GM18870 (cell line): ENCODE measurements around the gene BAAT.

Experiments used
- ATAC-seq: cut with Tn5 transposase; IDR thresholded peaks from one replicate; pipeline ENCODE4 v1.9.1; 2021; ENCODE audit warnings: moderate library complexity; ENCODE audit not compliant: unreplicated experiment

The BAAT gene

GRCh38 chr9:101324245-101324804 is 60.5 kb downstream of the BAAT start:
- ATAC-seq: no peak

- ATAC-seq: no peak
These were observed 61.7 kb downstream of the BAAT start for GRCh38 chr9:101323129-101323528.

DNA sequence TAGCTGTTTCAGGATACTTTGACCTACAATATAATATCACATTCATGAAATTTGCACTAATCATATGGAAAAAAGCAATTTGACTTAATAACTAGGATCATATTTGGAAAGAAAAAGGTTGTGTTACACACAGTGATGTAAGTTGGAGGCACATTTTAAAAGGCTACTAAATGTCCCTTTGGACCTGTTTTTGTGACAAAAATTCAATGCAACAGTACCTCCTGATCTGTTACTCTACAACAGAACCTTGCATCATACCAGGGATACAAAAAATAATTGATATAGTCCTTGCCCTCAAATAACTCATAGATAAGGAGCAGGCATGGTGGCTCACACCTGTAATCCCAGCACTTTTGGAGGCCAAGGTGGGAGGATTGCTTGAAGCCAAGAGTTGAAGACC is 67.1 kb downstream of the BAAT start:
- ATAC-seq: no peak

DNA sequence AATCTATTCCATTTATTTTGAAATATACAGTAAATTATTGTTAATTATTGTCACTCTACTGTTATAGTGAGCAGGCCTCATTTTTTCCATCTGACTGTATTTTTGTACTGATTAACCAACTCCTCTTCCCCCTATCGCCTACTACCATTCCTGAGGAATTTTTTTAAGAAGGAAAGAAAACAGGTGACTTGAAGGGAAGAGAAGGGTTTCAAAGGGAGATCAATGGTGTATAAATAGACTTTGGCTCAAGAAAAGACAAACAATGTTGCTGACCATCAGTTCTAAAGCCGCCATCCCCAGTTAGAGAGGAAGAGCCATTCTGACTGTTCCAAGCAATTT is 69.7 kb downstream of the BAAT start:
- no peak for ATAC-seq

GRCh38 chr9:101312661-101313060 is 72.1 kb downstream of the BAAT start:
- no peak for ATAC-seq

GRCh38 chr9:101311758-101312420 is 72.9 kb downstream of the BAAT start:
- ATAC-seq: peak; percentile 93

DNA sequence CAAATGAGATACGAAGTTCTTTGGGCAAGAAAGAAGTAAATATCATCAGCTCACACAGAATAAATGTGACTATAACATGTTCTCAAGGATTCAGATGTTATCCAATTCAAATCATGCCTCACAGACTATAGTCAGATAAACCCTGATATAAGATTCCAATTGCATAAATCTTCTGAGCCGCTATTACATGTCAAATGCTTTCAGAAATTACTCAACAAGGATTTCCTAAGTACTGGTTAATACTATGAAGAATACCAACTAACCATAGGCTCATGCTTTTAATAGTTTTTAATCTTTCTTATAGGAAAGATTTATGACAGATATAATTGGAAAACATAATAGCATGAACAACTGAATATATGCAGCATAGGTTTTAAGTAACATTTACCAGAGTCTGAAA is 73.6 kb downstream of the BAAT start:
- no peak for ATAC-seq
